Measurements from ENCODE around the gene COPG2.

The COPG2 gene

GRCh38 chr7:130473289-130473688, 195.3 kb downstream of the COPG2 start:
- Histone ChIP-seq H2BK120ac (ENCODE audit: low read depth, low read length) (no peak overlapping the region), H2BK12ac (ENCODE audit: low read length in 2 of 2) (no peak overlapping the region), H4K91ac (ENCODE audit: low read length) (no peak overlapping the region), H3K9ac (ENCODE audit: low read length) (no peak overlapping the region), H2AFZ (ENCODE audit: low read depth, low read length) (no peak overlapping the region), H3K27ac (ENCODE audit: low read length, poor library complexity, severe bottlenecking) (no peak overlapping the region), H3K23ac (ENCODE audit: low read length in 2 of 2) (no peak overlapping the region), H3K36me3 (ENCODE audit: control insufficient read depth in 1 of 2, insufficient read depth in 2 of 2, low read depth in 1 of 2, low read length in 2 of 2) (no peaks in the 10 kb centered on the region), H3K4me2 (ENCODE audit: low read length, poor library complexity, severe bottlenecking) (no peak overlapping the region), H3K4me3 (ENCODE audit: insufficient read depth in 1 of 2, low read depth in 1 of 2, low read length in 2 of 2) (no peak overlapping the region), H3K18ac (ENCODE audit: low read depth in 1 of 2, low read length in 2 of 2) (no peak overlapping the region), H3K27me3 (ENCODE audit: control insufficient read depth in 1 of 2, insufficient read depth in 1 of 2, low read length in 2 of 2) (no peaks in the 10 kb centered on the region), H2AK5ac (ENCODE audit: low read length, severe bottlenecking) (no peak overlapping the region), H3K14ac (ENCODE audit: low read length in 2 of 2) (no peak overlapping the region), H2BK15ac (ENCODE audit: low read depth, poor library complexity, severe bottlenecking) (no peak overlapping the region), H4K8ac (ENCODE audit: low read length) (no peak overlapping the region), H3K9me3 (ENCODE audit: control insufficient read depth, low read length) (peaks cover 1% of the 10 kb centered on the region), H3K79me1 (replicated peaks; ENCODE audit: low read length, poor library complexity, severe bottlenecking) (no peaks in the 10 kb centered on the region), H2BK5ac (ENCODE audit: low read depth, low read length, poor library complexity, severe bottlenecking) (no peak overlapping the region), H3K4me1 (ENCODE audit: control insufficient read depth, insufficient read depth, low read depth, low read length) (no peaks in the 10 kb centered on the region), H3K4ac (ENCODE audit: low read depth in 1 of 2, low read length in 2 of 2) (no peak overlapping the region)
- no peak for DNase-seq

- no peak overlapping the region for H3K18ac ChIP-seq (ENCODE audit: low read depth in 1 of 2, low read length in 2 of 2)
- no peak overlapping the region for H2AFZ ChIP-seq (ENCODE audit: low read depth, low read length)
- H2BK12ac ChIP-seq (ENCODE audit: low read length in 2 of 2) = no peak overlapping the region
- H3K4me1 ChIP-seq (ENCODE audit: control insufficient read depth, insufficient read depth, low read depth, low read length) = no peaks in the 10 kb centered on the region
- no peak overlapping the region for H3K4me3 ChIP-seq (ENCODE audit: insufficient read depth in 1 of 2, low read depth in 1 of 2, low read length in 2 of 2)
- H4K8ac ChIP-seq (ENCODE audit: low read length) = no peak overlapping the region
- no peaks in the 10 kb centered on the region for H3K9me3 ChIP-seq (ENCODE audit: control insufficient read depth, low read length)
- H3K9ac ChIP-seq (ENCODE audit: low read length) = no peak overlapping the region
- DNase-seq = no peak
- H2BK120ac ChIP-seq (ENCODE audit: low read depth, low read length) = no peak overlapping the region
- no peak overlapping the region for H2BK15ac ChIP-seq (ENCODE audit: low read depth, poor library complexity, severe bottlenecking)
- no peak overlapping the region for H3K4ac ChIP-seq (ENCODE audit: low read depth in 1 of 2, low read length in 2 of 2)
- no peak overlapping the region for H3K27ac ChIP-seq (ENCODE audit: low read length, poor library complexity, severe bottlenecking)
- WGBS = 85% methylated on average over 2 of the region's 2 CpGs
- no peak overlapping the region for H3K14ac ChIP-seq (ENCODE audit: low read length in 2 of 2)
- no peak overlapping the region for H4K91ac ChIP-seq (ENCODE audit: low read length)
- H2AK5ac ChIP-seq (ENCODE audit: low read length, severe bottlenecking) = no peak overlapping the region
- H3K36me3 ChIP-seq (ENCODE audit: control insufficient read depth in 1 of 2, insufficient read depth in 2 of 2, low read depth in 1 of 2, low read length in 2 of 2) = no peaks in the 10 kb centered on the region
- H3K4me2 ChIP-seq (ENCODE audit: low read length, poor library complexity, severe bottlenecking) = no peak overlapping the region
- no peak overlapping the region for H3K23ac ChIP-seq (ENCODE audit: low read length in 2 of 2)
- no peaks in the 10 kb centered on the region for H3K27me3 ChIP-seq (ENCODE audit: control insufficient read depth in 1 of 2, insufficient read depth in 1 of 2, low read length in 2 of 2)
- no peaks in the 10 kb centered on the region for H3K79me1 ChIP-seq (replicated peaks; ENCODE audit: low read length, poor library complexity, severe bottlenecking)
- no peak overlapping the region for H2BK5ac ChIP-seq (ENCODE audit: low read depth, low read length, poor library complexity, severe bottlenecking)
These were observed 196.6 kb downstream of the COPG2 start for GRCh38 chr7:130471974-130472373.

GRCh38 chr7:130468612-130469011, 199.9 kb downstream of the COPG2 start:
- no peaks in the 10 kb centered on the region for H3K4me1 ChIP-seq (ENCODE audit: control insufficient read depth, insufficient read depth, low read depth, low read length)
- no peak overlapping the region for H2BK120ac ChIP-seq (ENCODE audit: low read depth, low read length)
- H4K91ac ChIP-seq (ENCODE audit: low read length) = no peak overlapping the region
- no peaks in the 10 kb centered on the region for H3K27me3 ChIP-seq (ENCODE audit: control insufficient read depth in 1 of 2, insufficient read depth in 1 of 2, low read length in 2 of 2)
- H3K9me3 ChIP-seq (ENCODE audit: control insufficient read depth, low read length) = no peaks in the 10 kb centered on the region
- WGBS = no CpG with 5 or more reads among the region's 1 CpG
- no peak overlapping the region for H3K4ac ChIP-seq (ENCODE audit: low read depth in 1 of 2, low read length in 2 of 2)
- H2BK5ac ChIP-seq (ENCODE audit: low read depth, low read length, poor library complexity, severe bottlenecking) = no peak overlapping the region
- H3K4me3 ChIP-seq (ENCODE audit: insufficient read depth in 1 of 2, low read depth in 1 of 2, low read length in 2 of 2) = no peak overlapping the region
- no peak overlapping the region for H3K18ac ChIP-seq (ENCODE audit: low read depth in 1 of 2, low read length in 2 of 2)
- no peak overlapping the region for H2BK15ac ChIP-seq (ENCODE audit: low read depth, poor library complexity, severe bottlenecking)
- H3K36me3 ChIP-seq (ENCODE audit: control insufficient read depth in 1 of 2, insufficient read depth in 2 of 2, low read depth in 1 of 2, low read length in 2 of 2) = no peaks in the 10 kb centered on the region
- H3K4me2 ChIP-seq (ENCODE audit: low read length, poor library complexity, severe bottlenecking) = no peak overlapping the region
- DNase-seq = no peak
- H3K14ac ChIP-seq (ENCODE audit: low read length in 2 of 2) = no peak overlapping the region
- no peak overlapping the region for H3K23ac ChIP-seq (ENCODE audit: low read length in 2 of 2)
- H2BK12ac ChIP-seq (ENCODE audit: low read length in 2 of 2) = no peak overlapping the region
- H3K79me1 ChIP-seq (replicated peaks; ENCODE audit: low read length, poor library complexity, severe bottlenecking) = no peaks in the 10 kb centered on the region
- H2AK5ac ChIP-seq (ENCODE audit: low read length, severe bottlenecking) = no peak overlapping the region
- H3K27ac ChIP-seq (ENCODE audit: low read length, poor library complexity, severe bottlenecking) = no peak overlapping the region
- H3K9ac ChIP-seq (ENCODE audit: low read length) = no peak overlapping the region
- no peak overlapping the region for H4K8ac ChIP-seq (ENCODE audit: low read length)
- no peak overlapping the region for H2AFZ ChIP-seq (ENCODE audit: low read depth, low read length)

- Histone ChIP-seq H3K4me2 (ENCODE audit: low read length, poor library complexity, severe bottlenecking) (no peak overlapping the region), H3K4ac (ENCODE audit: low read depth in 1 of 2, low read length in 2 of 2) (no peak overlapping the region), H4K8ac (ENCODE audit: low read length) (no peak overlapping the region), H3K18ac (ENCODE audit: low read depth in 1 of 2, low read length in 2 of 2) (no peak overlapping the region), H2BK120ac (ENCODE audit: low read depth, low read length) (no peak overlapping the region), H3K9ac (ENCODE audit: low read length) (no peak overlapping the region), H3K9me3 (ENCODE audit: control insufficient read depth, low read length) (peaks cover 12% of the 10 kb centered on the region), H3K27me3 (ENCODE audit: control insufficient read depth in 1 of 2, insufficient read depth in 1 of 2, low read length in 2 of 2) (no peaks in the 10 kb centered on the region), H3K23ac (ENCODE audit: low read length in 2 of 2) (no peak overlapping the region), H4K91ac (ENCODE audit: low read length) (no peak overlapping the region), H2AK5ac (ENCODE audit: low read length, severe bottlenecking) (no peak overlapping the region), H2BK15ac (ENCODE audit: low read depth, poor library complexity, severe bottlenecking) (no peak overlapping the region), H2BK5ac (ENCODE audit: low read depth, low read length, poor library complexity, severe bottlenecking) (no peak overlapping the region), H3K79me1 (replicated peaks; ENCODE audit: low read length, poor library complexity, severe bottlenecking) (no peaks in the 10 kb centered on the region), H3K4me3 (ENCODE audit: insufficient read depth in 1 of 2, low read depth in 1 of 2, low read length in 2 of 2) (no peak overlapping the region), H2BK12ac (ENCODE audit: low read length in 2 of 2) (no peak overlapping the region), H3K36me3 (ENCODE audit: control insufficient read depth in 1 of 2, insufficient read depth in 2 of 2, low read depth in 1 of 2, low read length in 2 of 2) (no peaks in the 10 kb centered on the region), H2AFZ (ENCODE audit: low read depth, low read length) (no peak overlapping the region), H3K4me1 (ENCODE audit: control insufficient read depth, insufficient read depth, low read depth, low read length) (no peaks in the 10 kb centered on the region), H3K14ac (ENCODE audit: low read length in 2 of 2) (no peak overlapping the region), H3K27ac (ENCODE audit: low read length, poor library complexity, severe bottlenecking) (no peak overlapping the region)
- DNase-seq = no peak
- WGBS = 77% methylated on average over 2 of the region's 4 CpGs
These were observed 204.8 kb downstream of the COPG2 start for GRCh38 chr7:130463553-130464434.
